Measurements from ENCODE around the gene RAET1G.

GRCh38 chr6:149910721-149911151, 12.2 kb downstream of the RAET1G start:
- TF ChIP-seq CTCF (conservative IDR thresholded peaks at IDR 0.05) (no peak), ZFX (IDR thresholded peaks at IDR 0.05) (no peak)

Measured in C4-2B (cell line).